ENCODE measurements around the gene USP24. TPM values are rescaled to one million over a fixed set of nuclear protein-coding genes. Genes with fewer than 3 reads are reported as not detected.

USP24 gene
- total RNA-seq = 21.8 TPM

- ATAC-seq = peak; percentile 94
Observed at GRCh38 chr1:55215194-55216021, at the start of gene USP24. Gene USP24 (minus strand): TSS chr1:55215364. CDS start chr1:55215113, 251 bp downstream.

- peak; percentile 97 for ATAC-seq
Observed at GRCh38 chr1:55262822-55263221, 47.7 kb upstream of the USP24 start.

- ATAC-seq = no peak
Observed at GRCh38 chr1:55259911-55260609, 44.9 kb upstream of the USP24 start.

- no peak for ATAC-seq
Observed at GRCh38 chr1:55257958-55258357, 42.8 kb upstream of the USP24 start.

- no peak for ATAC-seq
Observed at GRCh38 chr1:55255901-55256300, 40.7 kb upstream of the USP24 start.

- no peak for ATAC-seq
Observed at GRCh38 chr1:55252942-55253589, 37.9 kb upstream of the USP24 start.

GRCh38 chr1:55250399-55251075 is 35.4 kb upstream of the USP24 start:
- no peak for ATAC-seq

GRCh38 chr1:55249646-55250398 is 34.7 kb upstream of the USP24 start:
- no peak for ATAC-seq

- ATAC-seq = no peak
Observed at GRCh38 chr1:55246896-55247295, 31.7 kb upstream of the USP24 start.

- ATAC-seq = no peak
Observed at GRCh38 chr1:55246331-55246730, 31.2 kb upstream of the USP24 start.

GRCh38 chr1:55245781-55246180 is 30.6 kb upstream of the USP24 start:
- no peak for ATAC-seq

- no peak for ATAC-seq
Observed at GRCh38 chr1:55244476-55245099, 29.4 kb upstream of the USP24 start.

GRCh38 chr1:55243655-55244054 is 28.5 kb upstream of the USP24 start:
- no peak for ATAC-seq

- no peak for ATAC-seq
Observed at GRCh38 chr1:55239548-55239947, 24.4 kb upstream of the USP24 start.

- ATAC-seq = no peak
Observed at GRCh38 chr1:55235722-55236121, 20.6 kb upstream of the USP24 start.

- no peak for ATAC-seq
Observed at GRCh38 chr1:55234016-55234415, 18.9 kb upstream of the USP24 start.

GRCh38 chr1:55233145-55233777 is 18.1 kb upstream of the USP24 start:
- ATAC-seq = no peak

- ATAC-seq = no peak
Observed at GRCh38 chr1:55232448-55233144, 17.4 kb upstream of the USP24 start.

- no peak for ATAC-seq
Observed at GRCh38 chr1:55231745-55232144, 16.6 kb upstream of the USP24 start.

- ATAC-seq = no peak
Observed at GRCh38 chr1:55230659-55231058, 15.5 kb upstream of the USP24 start.
